HEK293 (cell line): ENCODE results near the gene SLC7A10.
A peak's percentile ranks its signal among the peaks of the same experiment; 100 is the strongest.

Experiments used
- CTCF ChIA-PET: fragments of 350-600 bp; formaldehyde crosslinking; extraction: SDS; loops from one replicate; lab custom pipeline; 2021; ENCODE audit warnings: antibody characterized with exemption; lab: Yijun Ruan, JAX
- POLR2A ChIA-PET: fragments of 300-600 bp; formaldehyde crosslinking; extraction: SDS; loops from one replicate; lab custom pipeline; 2020; ENCODE audit warnings: antibody characterized with exemption, inconsistent platforms; lab: Yijun Ruan, JAX
- H3K27ac ChIP-seq: fragments of 200-500 bp; sonication (Bioruptor generic); 2 replicates; pipeline ENCODE4 v1.5.1; 2014; ENCODE audit warnings: low read depth, low read length, control low read depth, inconsistent platforms; ENCODE audit errors: extremely low read depth
- H3K36me3 ChIP-seq, 2 experiments: fragments of 200-500 bp in 1 of 2; sonication (Bioruptor generic) in 1 of 2; 1 replicate in 1 of 2; 2 replicates in 1 of 2; pipeline ENCODE4 v1.5.1; 2014 to 2017; ENCODE audit warnings: inconsistent platforms in 2 of 2, low read length in 2 of 2; ENCODE audit not compliant: control insufficient read depth in 2 of 2, insufficient read depth in 1 of 2
- H3K4me1 ChIP-seq: fragments of 200-500 bp; sonication (Bioruptor generic); 2 replicates; pipeline ENCODE4 v1.5.1; 2014; ENCODE audit warnings: mild to moderate bottlenecking, low read length, inconsistent platforms; ENCODE audit not compliant: control insufficient read depth, insufficient read depth
- H3K4me3 ChIP-seq: 2 replicates; pipeline ENCODE4 v1.5.1; 2011; ENCODE audit warnings: low read depth, mild to moderate bottlenecking, control low read depth, low read length, moderate library complexity
- H3K9me3 ChIP-seq: fragments of 200-500 bp; sonication (Bioruptor generic); 2 replicates; pipeline ENCODE4 v1.5.1; 2014; ENCODE audit warnings: low read depth, low read length, inconsistent platforms; ENCODE audit not compliant: control insufficient read depth, insufficient read depth
- BCL11B ChIP-seq: fragments of 450-650 bp; formaldehyde crosslinking; IDR thresholded peaks from 2 replicates; pipeline ENCODE4 v1.5.1; 2016; ENCODE audit warnings: low read depth, missing biosample characterization, missing genetic modification characterization
- KLF9 ChIP-seq: fragments of 450-650 bp; formaldehyde crosslinking; IDR thresholded peaks from 2 replicates; pipeline ENCODE4 v1.5.1; 2016; ENCODE audit warnings: missing biosample characterization, missing genetic modification characterization, low read depth
- SALL2 ChIP-seq: fragments of 450-650 bp; formaldehyde crosslinking; IDR thresholded peaks from 2 replicates; pipeline ENCODE4 v1.5.0; 2017; ENCODE audit warnings: missing biosample characterization, mild to moderate bottlenecking, missing genetic modification characterization, borderline replicate concordance
- YY2 ChIP-seq: fragments of 450-650 bp; formaldehyde crosslinking; IDR thresholded peaks from 2 replicates; pipeline ENCODE4 v1.5.1; 2016; ENCODE audit warnings: missing biosample characterization, missing genetic modification characterization
- ZBTB20 ChIP-seq: fragments of 450-650 bp; formaldehyde crosslinking; IDR thresholded peaks from 2 replicates; pipeline ENCODE4 v1.5.1; 2016; ENCODE audit warnings: missing biosample characterization, missing genetic modification characterization
- ZBTB48 ChIP-seq: fragments of 450-650 bp; formaldehyde crosslinking; IDR thresholded peaks from 2 replicates; pipeline ENCODE4 v1.5.1; 2016; ENCODE audit warnings: missing biosample characterization, missing genetic modification characterization
- ZBTB7A ChIP-seq: fragments of 450-650 bp; formaldehyde crosslinking; IDR thresholded peaks from 2 replicates; pipeline ENCODE4 v1.5.1; 2016; ENCODE audit warnings: low read depth, missing biosample characterization, missing genetic modification characterization
- ZEB2 ChIP-seq: fragments of 450-650 bp; formaldehyde crosslinking; IDR thresholded peaks from 2 replicates; pipeline ENCODE4 v1.5.1; 2016; ENCODE audit warnings: missing biosample characterization, missing genetic modification characterization
- ZFHX2 ChIP-seq: fragments of 450-650 bp; formaldehyde crosslinking; conservative IDR thresholded peaks from 2 replicates; pipeline ENCODE4 v1.5.1; 2016; ENCODE audit warnings: missing biosample characterization, missing genetic modification characterization
- ZNF133 ChIP-seq: fragments of 450-650 bp; formaldehyde crosslinking; IDR thresholded peaks from 2 replicates; pipeline ENCODE4 v1.5.1; 2016; ENCODE audit warnings: missing biosample characterization, missing genetic modification characterization
- ZNF157 ChIP-seq: fragments of 450-650 bp; formaldehyde crosslinking; IDR thresholded peaks from 2 replicates; pipeline ENCODE4 v1.5.1; 2016; ENCODE audit warnings: missing biosample characterization, missing genetic modification characterization
- ZNF175 ChIP-seq: fragments of 450-650 bp; formaldehyde crosslinking; IDR thresholded peaks from 2 replicates; pipeline ENCODE4 v1.5.1; 2016; ENCODE audit warnings: missing biosample characterization, missing genetic modification characterization
- ZNF23 ChIP-seq: fragments of 450-650 bp; formaldehyde crosslinking; IDR thresholded peaks from 2 replicates; pipeline ENCODE4 v1.5.1; 2016; ENCODE audit warnings: missing biosample characterization, missing genetic modification characterization, borderline replicate concordance
- ZNF239 ChIP-seq: fragments of 450-650 bp; formaldehyde crosslinking; IDR thresholded peaks from 2 replicates; pipeline ENCODE4 v1.5.1; 2016; ENCODE audit warnings: missing biosample characterization, missing genetic modification characterization
- ZNF473 ChIP-seq: fragments of 450-650 bp; formaldehyde crosslinking; IDR thresholded peaks from 2 replicates; pipeline ENCODE4 v1.5.1; 2017; ENCODE audit warnings: missing biosample characterization, missing genetic modification characterization
- ZNF521 ChIP-seq: fragments of 450-650 bp; formaldehyde crosslinking; IDR thresholded peaks from 2 replicates; pipeline ENCODE4 v1.5.1; 2017; ENCODE audit warnings: missing biosample characterization, mild to moderate bottlenecking, missing genetic modification characterization
- ZNF544 ChIP-seq: fragments of 450-650 bp; formaldehyde crosslinking; IDR thresholded peaks from 2 replicates; pipeline ENCODE4 v1.5.0; 2017; ENCODE audit warnings: missing biosample characterization, missing genetic modification characterization
- ZNF548 ChIP-seq: fragments of 450-650 bp; formaldehyde crosslinking; IDR thresholded peaks from 2 replicates; pipeline ENCODE4 v1.5.1; 2016; ENCODE audit warnings: missing biosample characterization, missing genetic modification characterization
- ZNF560 ChIP-seq: fragments of 450-650 bp; formaldehyde crosslinking; IDR thresholded peaks from 2 replicates; pipeline ENCODE4 v1.5.1; 2017; ENCODE audit warnings: missing biosample characterization, missing genetic modification characterization, borderline replicate concordance
- ZNF571 ChIP-seq: fragments of 450-650 bp; formaldehyde crosslinking; IDR thresholded peaks from 2 replicates; pipeline ENCODE4 v1.5.0; 2017; ENCODE audit warnings: missing biosample characterization, missing genetic modification characterization
- ZNF621 ChIP-seq: fragments of 450-650 bp; formaldehyde crosslinking; IDR thresholded peaks from 2 replicates; pipeline ENCODE4 v1.5.1; 2017; ENCODE audit warnings: missing biosample characterization, missing genetic modification characterization
- ZNF658 ChIP-seq: fragments of 450-650 bp; formaldehyde crosslinking; IDR thresholded peaks from 2 replicates; pipeline ENCODE4; 2016; ENCODE audit warnings: missing biosample characterization, missing genetic modification characterization
- ZNF707 ChIP-seq: fragments of 450-650 bp; formaldehyde crosslinking; IDR thresholded peaks from 2 replicates; pipeline ENCODE4 v1.5.1; 2016; ENCODE audit warnings: missing biosample characterization, missing genetic modification characterization
- ZNF791 ChIP-seq: fragments of 450-650 bp; formaldehyde crosslinking; IDR thresholded peaks from 2 replicates; pipeline ENCODE4 v1.5.1; 2016; ENCODE audit warnings: missing biosample characterization, missing genetic modification characterization
- ZNF830 ChIP-seq: fragments of 450-650 bp; IDR thresholded peaks from 2 replicates; pipeline ENCODE4 v1.5.0; 2018; ENCODE audit warnings: missing biosample characterization, missing genetic modification characterization, low read depth, mild to moderate bottlenecking, moderate library complexity
- TF ChIP-seq, protein P1 (sequence below): fragments of 450-650 bp; formaldehyde crosslinking; IDR thresholded peaks from 2 replicates; pipeline ENCODE4 v1.5.1; 2017; ENCODE audit warnings: missing biosample characterization, missing genetic modification characterization
- TF ChIP-seq, protein P2 (sequence below): fragments of 450-650 bp; formaldehyde crosslinking; IDR thresholded peaks from 2 replicates; pipeline ENCODE4; 2016; ENCODE audit warnings: missing biosample characterization, missing genetic modification characterization
- TF ChIP-seq, protein P3 (sequence below): fragments of 450-650 bp; formaldehyde crosslinking; IDR thresholded peaks from 2 replicates; pipeline ENCODE4 v1.5.1; 2016; ENCODE audit warnings: missing biosample characterization, missing genetic modification characterization
- TF ChIP-seq, protein P4 (sequence below): fragments of 450-650 bp; formaldehyde crosslinking; IDR thresholded peaks from 2 replicates; pipeline ENCODE4 v1.5.0; 2017; ENCODE audit warnings: missing biosample characterization, missing genetic modification characterization, borderline replicate concordance
- TF ChIP-seq, protein P5 (sequence below): fragments of 450-650 bp; formaldehyde crosslinking; IDR thresholded peaks from 2 replicates; pipeline ENCODE4 v1.5.1; 2017; ENCODE audit warnings: missing biosample characterization, missing genetic modification characterization

Gene SLC7A10

DNA sequence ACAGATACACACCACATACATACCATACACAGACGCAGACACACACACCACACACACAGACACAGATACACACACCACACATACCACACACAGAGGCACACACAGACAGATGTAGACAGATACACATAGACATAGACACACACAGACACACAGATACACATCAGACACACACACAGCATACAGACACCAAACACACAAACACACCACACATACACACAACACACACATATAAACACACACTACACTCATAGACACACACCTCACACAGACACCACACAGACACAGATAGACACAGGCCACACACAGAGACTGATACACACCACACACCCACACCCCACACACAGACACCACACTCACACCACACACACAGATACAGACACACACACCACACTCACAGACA, 24.9 kb upstream of the SLC7A10 start:
- Histone ChIP-seq H3K4me1 (no peaks in the 10 kb centered on the region), H3K4me3 (no peak overlapping the region), H3K36me3 (no peaks in the 10 kb centered on the region; a peak in 1 of 3 replicates), H3K27ac (no peak overlapping the region), H3K9me3 (peaks cover 2% of the 10 kb centered on the region; the same call in 1 of the 2 replicates)
- ChIA-PET POLR2A (no interaction called here), CTCF (no interaction called here)
- TF ChIP-seq KLF9 (tag by site-specific recombination) (no peak; the same call in 1 of the 2 replicates), ZEB2 (tag by site-specific recombination) (no peak), ZNF239 (tag by site-specific recombination) (peak; percentile 75; the same call in 1 of the 2 replicates), ZNF548 (tag by site-specific recombination) (peak; percentile 65; the same call in 1 of the 2 replicates), YY2 (tag by site-specific recombination) (0 out of 2 replicates have a peak, but pooled peaks have one; percentile 10), ZNF157 (peak; percentile 56; the same call in 1 of the 2 replicates), ZNF707 (tag by site-specific recombination) (peak; percentile 21; the same call in 1 of the 2 replicates), ZNF175 (tag by site-specific recombination) (peak; percentile 30; the same call in 1 of the 2 replicates), ZNF560 (tag by site-specific recombination) (peak; percentile 3; the same call in 1 of the 2 replicates), ZNF621 (tag by site-specific recombination) (0 out of 2 replicates have a peak, but pooled peaks have one; percentile 84), BCL11B (tag by site-specific recombination) (no peak), ZNF791 (tag by site-specific recombination) (peak; percentile 52; the same call in 1 of the 2 replicates), ZNF473 (tag by site-specific recombination) (peak; percentile 96), ZFHX2 (tag by site-specific recombination) (peak; percentile 35; the same call in 1 of the 2 replicates), ZBTB48 (tag by site-specific recombination) (peak; percentile 51; the same call in 1 of the 2 replicates), ZNF544 (tag by site-specific recombination) (peak; percentile 81), ZNF571 (tag by site-specific recombination) (peak; percentile 92), ZNF23 (tag by site-specific recombination) (0 out of 2 replicates have a peak, but pooled peaks have one; percentile 46), ZNF658 (tag by site-specific recombination) (peak; percentile 70; the same call in 1 of the 2 replicates), ZNF830 (tag by site-specific recombination) (no peak), ZBTB7A (tag by site-specific recombination) (peak; percentile 67; the same call in 1 of the 2 replicates), ZNF521 (tag by site-specific recombination) (peak; percentile 96), ZBTB20 (tag by site-specific recombination) (peak; percentile 34; the same call in 1 of the 2 replicates), ZNF133 (tag by site-specific recombination) (peak; percentile 57; the same call in 1 of the 2 replicates), SALL2 (peak; percentile 94)
- TF ChIP-seq, protein P1, sequence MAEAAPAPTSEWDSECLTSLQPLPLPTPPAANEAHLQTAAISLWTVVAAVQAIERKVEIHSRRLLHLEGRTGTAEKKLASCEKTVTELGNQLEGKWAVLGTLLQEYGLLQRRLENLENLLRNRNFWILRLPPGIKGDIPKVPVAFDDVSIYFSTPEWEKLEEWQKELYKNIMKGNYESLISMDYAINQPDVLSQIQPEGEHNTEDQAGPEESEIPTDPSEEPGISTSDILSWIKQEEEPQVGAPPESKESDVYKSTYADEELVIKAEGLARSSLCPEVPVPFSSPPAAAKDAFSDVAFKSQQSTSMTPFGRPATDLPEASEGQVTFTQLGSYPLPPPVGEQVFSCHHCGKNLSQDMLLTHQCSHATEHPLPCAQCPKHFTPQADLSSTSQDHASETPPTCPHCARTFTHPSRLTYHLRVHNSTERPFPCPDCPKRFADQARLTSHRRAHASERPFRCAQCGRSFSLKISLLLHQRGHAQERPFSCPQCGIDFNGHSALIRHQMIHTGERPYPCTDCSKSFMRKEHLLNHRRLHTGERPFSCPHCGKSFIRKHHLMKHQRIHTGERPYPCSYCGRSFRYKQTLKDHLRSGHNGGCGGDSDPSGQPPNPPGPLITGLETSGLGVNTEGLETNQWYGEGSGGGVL (tag by site-specific recombination): peak; percentile 20; the same call in 1 of the 2 replicates
- TF ChIP-seq, protein P2, sequence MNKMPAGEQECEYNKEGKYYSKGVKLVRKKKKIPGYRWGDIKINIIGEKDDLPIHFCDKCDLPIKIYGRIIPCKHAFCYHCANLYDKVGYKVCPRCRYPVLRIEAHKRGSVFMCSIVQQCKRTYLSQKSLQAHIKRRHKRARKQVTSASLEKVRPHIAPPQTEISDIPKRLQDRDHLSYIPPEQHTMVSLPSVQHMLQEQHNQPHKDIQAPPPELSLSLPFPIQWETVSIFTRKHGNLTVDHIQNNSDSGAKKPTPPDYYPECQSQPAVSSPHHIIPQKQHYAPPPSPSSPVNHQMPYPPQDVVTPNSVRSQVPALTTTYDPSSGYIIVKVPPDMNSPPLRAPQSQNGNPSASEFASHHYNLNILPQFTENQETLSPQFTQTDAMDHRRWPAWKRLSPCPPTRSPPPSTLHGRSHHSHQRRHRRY (tag by site-specific recombination): 0 out of 2 replicates have a peak, but pooled peaks have one; percentile 86
- TF ChIP-seq, protein P3, sequence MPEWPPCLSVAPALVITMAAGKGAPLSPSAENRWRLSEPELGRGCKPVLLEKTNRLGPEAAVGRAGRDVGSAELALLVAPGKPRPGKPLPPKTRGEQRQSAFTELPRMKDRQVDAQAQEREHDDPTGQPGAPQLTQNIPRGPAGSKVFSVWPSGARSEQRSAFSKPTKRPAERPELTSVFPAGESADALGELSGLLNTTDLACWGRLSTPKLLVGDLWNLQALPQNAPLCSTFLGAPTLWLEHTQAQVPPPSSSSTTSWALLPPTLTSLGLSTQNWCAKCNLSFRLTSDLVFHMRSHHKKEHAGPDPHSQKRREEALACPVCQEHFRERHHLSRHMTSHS: peak; percentile 54; the same call in 1 of the 2 replicates
- TF ChIP-seq, protein P4, sequence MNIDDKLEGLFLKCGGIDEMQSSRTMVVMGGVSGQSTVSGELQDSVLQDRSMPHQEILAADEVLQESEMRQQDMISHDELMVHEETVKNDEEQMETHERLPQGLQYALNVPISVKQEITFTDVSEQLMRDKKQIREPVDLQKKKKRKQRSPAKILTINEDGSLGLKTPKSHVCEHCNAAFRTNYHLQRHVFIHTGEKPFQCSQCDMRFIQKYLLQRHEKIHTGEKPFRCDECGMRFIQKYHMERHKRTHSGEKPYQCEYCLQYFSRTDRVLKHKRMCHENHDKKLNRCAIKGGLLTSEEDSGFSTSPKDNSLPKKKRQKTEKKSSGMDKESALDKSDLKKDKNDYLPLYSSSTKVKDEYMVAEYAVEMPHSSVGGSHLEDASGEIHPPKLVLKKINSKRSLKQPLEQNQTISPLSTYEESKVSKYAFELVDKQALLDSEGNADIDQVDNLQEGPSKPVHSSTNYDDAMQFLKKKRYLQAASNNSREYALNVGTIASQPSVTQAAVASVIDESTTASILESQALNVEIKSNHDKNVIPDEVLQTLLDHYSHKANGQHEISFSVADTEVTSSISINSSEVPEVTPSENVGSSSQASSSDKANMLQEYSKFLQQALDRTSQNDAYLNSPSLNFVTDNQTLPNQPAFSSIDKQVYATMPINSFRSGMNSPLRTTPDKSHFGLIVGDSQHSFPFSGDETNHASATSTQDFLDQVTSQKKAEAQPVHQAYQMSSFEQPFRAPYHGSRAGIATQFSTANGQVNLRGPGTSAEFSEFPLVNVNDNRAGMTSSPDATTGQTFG: peak; percentile 87; the same call in 1 of the 2 replicates
- TF ChIP-seq, protein P5, sequence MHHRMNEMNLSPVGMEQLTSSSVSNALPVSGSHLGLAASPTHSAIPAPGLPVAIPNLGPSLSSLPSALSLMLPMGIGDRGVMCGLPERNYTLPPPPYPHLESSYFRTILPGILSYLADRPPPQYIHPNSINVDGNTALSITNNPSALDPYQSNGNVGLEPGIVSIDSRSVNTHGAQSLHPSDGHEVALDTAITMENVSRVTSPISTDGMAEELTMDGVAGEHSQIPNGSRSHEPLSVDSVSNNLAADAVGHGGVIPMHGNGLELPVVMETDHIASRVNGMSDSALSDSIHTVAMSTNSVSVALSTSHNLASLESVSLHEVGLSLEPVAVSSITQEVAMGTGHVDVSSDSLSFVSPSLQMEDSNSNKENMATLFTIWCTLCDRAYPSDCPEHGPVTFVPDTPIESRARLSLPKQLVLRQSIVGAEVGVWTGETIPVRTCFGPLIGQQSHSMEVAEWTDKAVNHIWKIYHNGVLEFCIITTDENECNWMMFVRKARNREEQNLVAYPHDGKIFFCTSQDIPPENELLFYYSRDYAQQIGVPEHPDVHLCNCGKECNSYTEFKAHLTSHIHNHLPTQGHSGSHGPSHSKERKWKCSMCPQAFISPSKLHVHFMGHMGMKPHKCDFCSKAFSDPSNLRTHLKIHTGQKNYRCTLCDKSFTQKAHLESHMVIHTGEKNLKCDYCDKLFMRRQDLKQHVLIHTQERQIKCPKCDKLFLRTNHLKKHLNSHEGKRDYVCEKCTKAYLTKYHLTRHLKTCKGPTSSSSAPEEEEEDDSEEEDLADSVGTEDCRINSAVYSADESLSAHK (tag by site-specific recombination): no peak
